Liver (tissue), 3 donors: ENCODE measurements around the gene ABCA8.

Experiments
- HNF4G ChIP-seq: IDR thresholded peaks from 2 replicates; pipeline ENCODE4 v1.6.1; 2016; ENCODE audit warnings: antibody characterized with exemption
- RAD21 ChIP-seq, 2 donors: IDR thresholded peaks; 2 replicates each; pipeline ENCODE4 v1.6.1; 2016; ENCODE audit warnings: antibody characterized with exemption in 2 of 2, mild to moderate bottlenecking in 2 of 2
- SP1 ChIP-seq: IDR thresholded peaks from 2 replicates; pipeline ENCODE4 v1.6.1; 2018; ENCODE audit warnings: antibody characterized with exemption, mild to moderate bottlenecking
- TAF1 ChIP-seq: conservative IDR thresholded peaks from 2 replicates; pipeline ENCODE4 v1.6.1; 2016; ENCODE audit warnings: antibody characterized with exemption, mild to moderate bottlenecking
- TF ChIP-seq, protein P1 (sequence below): IDR thresholded peaks from 2 replicates; pipeline ENCODE4 v1.6.1; 2016; ENCODE audit warnings: antibody characterized with exemption
- TF ChIP-seq, protein P2 (sequence below): fragments of 150-350 bp; IDR thresholded peaks from 2 replicates; pipeline ENCODE4 v1.5.1; 2017; ENCODE audit warnings: improper control_type of control experiment, low read depth, low read length; ENCODE audit not compliant: missing input control
- donor health status: healthy.
- donor health status: healthy.

DNA sequence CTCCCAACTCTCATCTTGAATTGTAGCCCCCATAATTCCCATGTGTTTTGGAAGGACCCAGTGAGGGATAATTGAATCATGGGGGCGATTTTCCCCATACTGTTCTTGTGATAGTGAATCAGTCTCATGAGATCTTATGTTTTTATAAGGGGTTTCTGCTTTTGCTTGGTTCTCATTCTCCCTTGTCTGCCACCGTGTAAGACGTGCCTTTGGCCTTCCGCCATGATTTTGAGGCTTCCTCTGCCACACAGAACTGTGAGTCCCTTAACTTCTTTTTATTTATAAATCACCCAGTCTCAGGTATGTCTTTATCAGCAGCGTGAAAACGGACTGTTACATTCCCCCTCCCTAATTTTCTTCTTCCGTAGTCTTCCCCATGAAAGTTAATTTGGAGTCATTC lies 124.0 kb downstream of the ABCA8 start:
- TF ChIP-seq, protein P1, sequence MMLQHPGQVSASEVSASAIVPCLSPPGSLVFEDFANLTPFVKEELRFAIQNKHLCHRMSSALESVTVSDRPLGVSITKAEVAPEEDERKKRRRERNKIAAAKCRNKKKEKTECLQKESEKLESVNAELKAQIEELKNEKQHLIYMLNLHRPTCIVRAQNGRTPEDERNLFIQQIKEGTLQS: no peak
- TF ChIP-seq, protein P2, sequence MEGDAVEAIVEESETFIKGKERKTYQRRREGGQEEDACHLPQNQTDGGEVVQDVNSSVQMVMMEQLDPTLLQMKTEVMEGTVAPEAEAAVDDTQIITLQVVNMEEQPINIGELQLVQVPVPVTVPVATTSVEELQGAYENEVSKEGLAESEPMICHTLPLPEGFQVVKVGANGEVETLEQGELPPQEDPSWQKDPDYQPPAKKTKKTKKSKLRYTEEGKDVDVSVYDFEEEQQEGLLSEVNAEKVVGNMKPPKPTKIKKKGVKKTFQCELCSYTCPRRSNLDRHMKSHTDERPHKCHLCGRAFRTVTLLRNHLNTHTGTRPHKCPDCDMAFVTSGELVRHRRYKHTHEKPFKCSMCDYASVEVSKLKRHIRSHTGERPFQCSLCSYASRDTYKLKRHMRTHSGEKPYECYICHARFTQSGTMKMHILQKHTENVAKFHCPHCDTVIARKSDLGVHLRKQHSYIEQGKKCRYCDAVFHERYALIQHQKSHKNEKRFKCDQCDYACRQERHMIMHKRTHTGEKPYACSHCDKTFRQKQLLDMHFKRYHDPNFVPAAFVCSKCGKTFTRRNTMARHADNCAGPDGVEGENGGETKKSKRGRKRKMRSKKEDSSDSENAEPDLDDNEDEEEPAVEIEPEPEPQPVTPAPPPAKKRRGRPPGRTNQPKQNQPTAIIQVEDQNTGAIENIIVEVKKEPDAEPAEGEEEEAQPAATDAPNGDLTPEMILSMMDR: no peak
- TF ChIP-seq SP1 (no peak), TAF1 (no peak), RAD21 (IDR thresholded peaks at IDR 0.05) (no peak), HNF4G (no peak)
